Measurements from ENCODE around the gene LAMB3.
A peak's percentile ranks its signal among the peaks of the same experiment; 100 is the strongest.

Gene LAMB3

DNA sequence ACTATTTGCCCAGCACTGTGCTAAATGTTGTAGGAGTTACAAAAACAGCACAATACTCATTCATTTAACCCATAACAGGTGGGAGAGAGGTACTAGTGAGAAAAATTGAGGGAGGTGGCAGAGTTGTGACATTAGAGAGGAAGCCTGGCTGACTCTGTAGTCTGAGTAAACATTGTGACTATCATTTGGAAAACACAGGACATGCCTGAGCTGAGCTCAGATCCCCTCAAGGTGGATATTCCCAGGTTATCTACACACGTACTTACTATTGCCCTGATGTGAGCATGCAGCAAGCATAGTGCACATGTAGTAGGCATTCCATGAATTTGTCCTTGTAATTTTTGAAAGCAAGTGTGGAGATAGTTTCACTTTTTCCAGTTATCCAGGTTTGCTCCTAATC is 57.8 kb downstream of the LAMB3 start:
- no peak for DNase-seq

DNA sequence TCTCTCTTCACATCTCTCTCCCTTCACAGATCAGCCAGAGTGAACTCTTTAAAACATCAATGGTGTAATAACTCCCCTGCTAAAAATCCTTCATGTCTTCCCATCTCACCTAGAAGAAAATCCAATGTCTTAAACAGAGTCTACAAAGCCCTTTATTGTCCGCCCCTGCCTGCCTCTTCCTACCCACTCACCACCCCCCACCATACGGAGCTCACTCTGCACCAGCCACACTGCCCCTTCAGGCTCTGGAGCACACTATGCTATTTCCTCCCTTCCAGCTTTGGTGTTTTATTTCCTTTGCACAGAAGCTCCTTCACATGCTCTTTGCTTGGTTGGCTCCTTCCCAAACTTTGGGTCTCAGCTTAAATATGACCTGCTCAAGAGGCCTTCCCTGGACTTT is 58.5 kb downstream of the LAMB3 start:
- no peak for DNase-seq

DNA sequence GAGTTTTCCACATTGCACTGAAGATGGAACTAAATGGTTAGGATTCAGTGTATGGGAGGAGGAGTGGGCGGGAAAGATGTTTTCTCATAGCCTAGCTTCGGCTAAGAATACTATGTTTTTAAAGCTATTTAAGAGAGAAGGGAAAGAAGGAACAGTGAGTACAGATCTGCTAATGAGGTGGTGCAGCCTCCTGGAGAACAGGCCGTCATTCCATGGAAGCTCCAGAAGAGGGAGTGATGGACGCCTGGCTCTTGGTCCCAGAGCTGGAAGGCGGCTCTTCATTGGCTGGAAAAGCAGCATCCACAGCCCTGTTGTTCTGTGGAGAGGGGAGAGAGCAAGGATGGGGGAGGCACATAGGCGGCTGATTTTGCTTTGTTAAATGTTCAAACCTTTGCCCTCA is 61.8 kb downstream of the LAMB3 start:
- DNase-seq = no peak

GRCh38 chr1:209589863-209590262 is 62.4 kb downstream of the LAMB3 start:
- DNase-seq = no peak

DNA sequence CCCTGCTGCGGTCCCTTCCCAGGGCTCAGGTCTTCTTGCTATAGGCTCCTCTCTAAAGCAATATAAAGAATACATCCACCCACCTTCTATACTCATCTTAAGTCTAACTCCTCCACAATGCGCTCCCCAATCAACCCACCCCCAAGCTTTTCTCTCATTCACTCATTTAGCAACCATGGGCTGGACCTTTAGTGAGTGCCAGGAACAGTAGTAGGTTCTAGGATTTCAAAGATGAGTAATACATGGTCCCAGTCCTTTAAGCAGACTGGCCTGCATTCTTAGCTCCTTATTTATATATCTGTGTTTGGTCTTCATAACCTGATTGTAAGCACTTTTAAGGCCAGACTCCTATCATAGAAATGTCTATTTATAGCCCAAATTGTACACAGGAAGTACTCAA is 62.8 kb downstream of the LAMB3 start:
- DNase-seq = no peak

DNA sequence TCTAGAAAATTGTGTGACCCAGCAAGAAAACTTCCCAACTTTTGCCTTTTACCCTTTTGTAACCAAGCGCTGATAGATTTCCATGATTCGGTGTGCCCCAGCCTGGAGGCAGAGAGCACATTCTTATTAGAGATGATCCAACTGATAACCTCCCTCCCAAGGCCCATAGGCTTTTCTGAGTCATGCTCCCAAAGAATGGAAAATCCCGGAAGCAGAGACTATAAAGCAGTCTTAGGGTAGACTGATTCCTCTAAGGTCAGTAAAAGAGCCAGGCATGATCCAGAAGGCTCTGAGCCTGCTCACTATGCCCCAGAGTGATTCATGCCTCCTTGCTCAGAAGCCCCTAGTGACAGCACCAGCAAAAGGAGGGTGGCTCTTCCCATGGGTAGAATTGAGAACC is 64.4 kb downstream of the LAMB3 start:
- DNase-seq = no peak

DNA sequence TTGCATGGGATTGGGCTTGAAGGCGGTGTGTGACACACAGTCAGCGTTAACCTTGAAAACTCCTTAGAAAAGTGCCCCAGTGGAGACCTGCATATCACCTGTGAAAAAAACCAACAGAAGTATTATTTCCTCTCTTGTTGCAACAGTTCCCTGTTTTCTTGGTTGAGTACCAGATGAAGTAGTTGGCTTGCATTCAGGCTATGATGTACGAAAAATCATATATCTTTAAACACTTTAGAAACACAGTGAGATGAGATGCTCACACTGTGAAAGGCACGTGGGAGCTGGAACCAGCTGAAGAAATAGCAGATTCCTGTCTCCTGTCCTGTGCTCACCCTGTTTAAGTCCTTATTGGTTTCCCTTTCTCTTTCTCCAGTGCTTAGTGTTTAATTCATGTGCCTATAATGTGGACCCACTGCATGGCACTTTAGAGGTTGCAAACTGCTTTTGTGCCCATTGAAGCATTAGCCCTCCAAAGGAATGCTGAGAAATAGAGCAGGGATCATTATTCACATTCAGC is 65.9 kb downstream of the LAMB3 start:
- no peak for DNase-seq

DNA sequence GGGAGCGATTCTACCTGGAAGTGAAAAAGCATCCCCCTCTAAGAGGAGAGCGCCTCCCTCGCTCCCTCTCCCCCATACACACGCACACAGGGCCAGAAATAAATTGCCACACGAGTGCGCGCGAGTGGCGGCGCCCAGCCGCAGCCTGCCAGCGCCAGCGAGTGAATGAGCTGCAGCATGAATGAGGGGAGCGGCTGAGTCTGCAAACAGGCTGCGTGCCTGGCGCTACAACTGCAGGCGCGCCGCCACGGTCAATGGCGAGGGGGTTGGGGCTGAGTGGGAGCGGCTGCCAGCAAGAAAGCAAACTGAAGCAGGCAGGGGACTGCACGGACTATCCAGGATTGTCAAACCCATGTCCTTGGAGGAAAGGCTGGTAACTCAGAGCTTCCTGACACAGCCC is 66.6 kb downstream of the LAMB3 start:
- DNase-seq = no peak

DNA sequence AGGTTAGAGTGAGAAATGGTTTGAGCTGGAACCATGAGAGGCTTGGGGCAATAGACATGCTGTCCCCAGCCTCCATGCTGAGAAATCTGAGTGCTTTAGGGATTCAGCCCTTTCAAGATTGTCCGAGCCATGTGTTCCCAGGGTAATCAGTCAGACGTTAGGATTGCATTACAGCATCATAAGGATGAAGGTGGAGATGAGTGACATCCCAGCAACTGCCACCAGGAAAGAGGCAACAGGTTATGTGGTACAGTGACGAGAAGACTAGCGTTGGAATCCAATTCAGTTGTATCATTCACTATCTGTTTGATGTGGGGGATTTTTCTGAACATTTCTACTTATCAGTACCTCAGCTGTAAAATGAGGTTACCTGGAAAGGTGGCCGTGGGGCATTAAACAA is 67.0 kb downstream of the LAMB3 start:
- DNase-seq = no peak

DNA sequence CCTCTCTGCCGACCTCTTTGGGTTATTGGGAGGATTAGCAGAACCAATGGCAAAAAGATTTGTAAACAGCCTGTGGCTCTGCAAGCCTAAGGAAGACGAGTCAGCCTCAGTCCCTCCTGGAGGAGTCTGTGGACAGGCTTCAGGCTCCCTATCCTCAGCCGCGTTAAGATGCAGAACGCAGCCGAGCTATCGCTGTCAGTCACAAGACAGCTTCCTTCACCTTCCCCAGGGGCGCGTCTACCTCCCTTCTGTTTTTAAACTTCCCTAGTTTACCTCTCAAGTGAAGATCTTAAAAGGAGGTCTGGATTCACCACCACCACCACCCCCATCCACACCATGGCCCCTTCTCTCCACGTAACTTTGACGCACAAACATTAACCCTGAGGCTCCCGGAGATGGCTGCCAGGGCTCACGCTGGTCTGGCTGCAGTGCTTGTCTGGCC is 68.0 kb downstream of the LAMB3 start:
- DNase-seq = no peak

- DNase-seq = no peak
These were observed 68.8 kb downstream of the LAMB3 start, which contains the start of gene CAMK1G for GRCh38 chr1:209583408-209583807. Gene CAMK1G (plus strand): TSS chr1:209583714. CDS start chr1:209594984, 11,270 bp downstream.

DNA sequence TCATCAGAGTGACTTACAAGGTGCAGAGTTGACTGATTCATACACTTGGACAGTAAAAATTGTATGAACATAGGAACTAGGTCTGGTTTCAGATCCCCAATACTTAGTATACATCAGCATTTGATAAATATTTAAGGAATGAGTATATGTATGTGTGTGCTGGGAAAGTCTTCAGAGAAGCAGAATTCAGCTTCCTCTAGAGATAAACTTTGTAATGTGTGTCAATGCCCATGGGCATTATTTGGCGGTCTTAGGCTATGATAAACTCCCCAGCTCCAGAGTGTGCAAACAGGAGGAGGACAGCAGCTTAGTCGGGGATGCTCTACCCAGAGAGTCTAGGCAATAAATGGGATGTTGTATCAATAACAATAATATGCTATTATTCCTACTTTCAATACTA is 71.6 kb downstream of the LAMB3 start:
- DNase-seq = no peak

DNA sequence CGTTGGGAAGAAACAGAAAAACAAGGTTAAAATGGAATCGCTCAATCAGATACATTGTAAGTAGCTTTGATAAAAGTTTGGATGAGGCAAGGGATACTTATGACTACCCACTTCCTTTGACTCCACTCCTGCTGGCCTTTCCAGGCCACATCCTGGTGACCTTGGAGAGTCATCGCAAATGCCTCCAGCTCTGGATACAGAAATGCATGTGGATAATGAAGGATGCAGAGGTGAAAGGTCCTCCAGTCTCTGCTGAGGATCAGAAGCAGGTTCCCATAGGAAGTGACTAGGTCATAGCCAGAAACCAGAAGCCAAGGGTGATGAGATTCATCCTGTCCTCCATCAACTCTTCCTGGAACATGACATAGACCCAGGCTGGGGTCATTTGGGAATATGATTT is 74.9 kb downstream of the LAMB3 start:
- no peak for DNase-seq

GRCh38 chr1:209576392-209577197 is 75.6 kb downstream of the LAMB3 start:
- peak; percentile 69 for DNase-seq

GRCh38 chr1:209570743-209571142 is 81.5 kb downstream of the LAMB3 start:
- no peak for DNase-seq

DNA sequence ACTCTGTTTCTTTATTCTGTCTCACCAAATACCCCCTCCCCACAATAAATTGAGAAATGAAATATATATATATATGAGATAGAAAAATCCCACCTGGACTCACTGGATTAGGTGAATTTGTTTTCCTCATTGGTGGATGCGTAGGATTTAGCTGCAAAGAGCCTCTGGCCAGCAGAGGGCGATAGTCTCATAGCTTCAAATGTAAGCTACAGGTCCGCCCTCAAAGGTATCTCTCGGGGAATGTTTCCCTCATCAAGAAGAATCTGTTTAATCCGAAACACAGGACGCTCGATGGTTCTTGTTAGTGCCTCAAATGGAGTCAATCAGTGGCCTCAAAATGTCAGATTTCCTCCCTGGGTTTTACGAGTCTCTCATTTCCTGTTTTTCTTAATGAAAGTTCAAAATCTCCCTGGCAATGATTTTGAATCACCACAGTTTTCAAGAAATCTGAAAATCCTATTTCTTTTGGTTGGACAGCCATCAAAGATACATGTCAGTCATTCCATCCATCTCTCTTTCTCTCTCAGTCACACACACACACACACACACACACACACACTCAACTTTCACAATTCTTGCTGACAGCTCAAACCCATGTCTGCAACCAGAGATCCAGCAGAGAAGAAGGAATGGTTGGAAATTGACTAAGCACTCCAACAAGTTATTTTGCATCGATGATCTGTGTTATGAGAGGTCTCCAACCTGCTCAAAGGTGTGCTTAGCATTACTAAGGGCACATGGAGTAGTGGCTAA is 82.6 kb downstream of the LAMB3 start:
- peak; percentile 76 for DNase-seq

GRCh38 chr1:209567698-209568175 is 84.5 kb downstream of the LAMB3 start:
- DNase-seq = no peak

DNA sequence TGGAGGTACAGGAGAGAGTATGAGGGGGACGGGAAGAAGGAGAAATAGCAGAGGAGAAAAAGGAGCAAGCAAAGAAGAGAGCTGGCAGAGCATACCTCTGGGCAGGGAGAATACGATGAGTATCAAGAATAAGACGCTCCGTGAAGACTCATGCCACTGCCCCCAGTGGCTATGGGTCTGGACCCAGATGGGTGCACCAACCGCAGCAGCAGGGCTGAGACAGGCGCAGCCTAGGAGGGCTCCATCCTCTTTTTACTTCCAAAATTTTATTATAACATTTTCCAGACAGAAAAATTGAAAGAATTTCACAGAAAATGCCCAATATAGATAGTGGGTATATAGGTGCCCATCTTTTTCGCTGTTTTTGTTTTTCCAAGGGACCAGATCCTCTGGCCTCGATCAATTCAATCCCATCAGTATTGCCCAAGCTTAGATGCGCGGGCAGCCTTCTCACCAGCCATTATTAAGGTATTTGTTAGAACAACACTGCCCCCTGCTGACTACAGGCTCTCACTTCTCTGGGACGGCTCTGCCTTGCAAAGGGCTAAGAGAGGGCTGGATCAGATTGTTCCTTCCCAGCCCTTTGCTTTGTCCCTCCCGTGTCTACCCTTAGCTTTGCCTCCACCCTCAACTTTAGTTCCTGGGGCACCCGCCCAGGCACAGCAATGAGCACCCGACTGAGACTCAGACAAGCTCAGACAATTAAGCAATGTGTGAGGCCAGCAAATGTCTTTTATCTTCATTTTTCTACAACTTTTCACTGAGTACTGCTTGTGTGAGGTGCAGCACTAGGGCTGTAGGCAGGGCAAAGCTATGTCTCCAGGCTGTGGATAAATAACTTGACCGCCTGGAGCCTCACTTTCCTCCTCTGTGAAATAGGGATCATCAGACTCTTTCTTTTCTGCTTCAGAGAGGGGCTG is 86.2 kb downstream of the LAMB3 start:
- peak; percentile 75 for DNase-seq
